ENCODE measurements around the gene TIAM2. TPM values are rescaled to one million over a fixed set of nuclear protein-coding genes. Genes with fewer than 3 reads are reported as not detected.
A peak's percentile ranks its signal among the peaks of the same experiment; 100 is the strongest.

Gene TIAM2
- total RNA-seq (ENCODE audit: unreplicated experiment): 21.1 TPM
- long read RNA-seq, partial matches to known transcripts: 0 of 2 reads
- long read RNA-seq, other reads (novel, unspliced or antisense): 2 of 2 reads

- Mint-ChIP-seq H3K4me1 (ENCODE audit: unreplicated experiment) (peaks cover 10% of the 10 kb centered on the region), H3K27me3 (ENCODE audit: unreplicated experiment) (peaks cover 8% of the 10 kb centered on the region), H3K27ac (ENCODE audit: unreplicated experiment) (no peak within 1 kb of the TSS), H3K9me3 (ENCODE audit: unreplicated experiment) (no peaks in the 10 kb centered on the region), H3K4me3 (ENCODE audit: unreplicated experiment) (peak within 1 kb of the TSS; percentile 88), H3K36me3 (ENCODE audit: low read depth, unreplicated experiment) (no peaks in the 10 kb centered on the region)
- DNase-seq (ENCODE audit: low spot score): peak; percentile 45
- no peak for TF ChIP-seq CTCF (IDR thresholded peaks at IDR 0.05; ENCODE audit: unreplicated experiment)
These were observed at the start of gene TIAM2 for GRCh38 chr6:154995254-154996015. TSS of gene TIAM2 (plus strand) at chr6:154995315. CDS start at chr6:155129224, 133,909 bp downstream.

DNA sequence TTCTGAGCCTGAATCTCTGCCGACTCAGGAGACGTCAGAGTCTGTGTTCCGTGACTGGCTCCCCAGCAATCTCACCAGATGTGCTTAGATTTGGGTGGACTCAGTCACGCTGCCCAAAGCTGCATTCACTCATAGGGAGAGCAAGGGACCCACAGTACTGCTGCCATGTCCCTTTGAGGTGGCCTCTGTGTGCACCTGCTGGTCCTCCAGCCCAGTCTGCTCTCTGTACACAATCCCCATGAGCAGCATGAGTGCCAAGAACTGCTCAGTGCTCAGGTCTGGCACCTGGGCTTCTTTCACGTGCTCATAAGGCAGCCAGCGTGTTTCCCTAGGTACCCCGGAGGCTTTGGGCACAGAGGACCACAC lies 44.2 kb upstream of the TIAM2 start:
- no peak for DNase-seq (ENCODE audit: low spot score)
- Mint-ChIP-seq H3K4me3 (ENCODE audit: unreplicated experiment) (no peak overlapping the region), H3K27me3 (ENCODE audit: unreplicated experiment) (peaks cover 11% of the 10 kb centered on the region), H3K4me1 (ENCODE audit: unreplicated experiment) (peaks cover 14% of the 10 kb centered on the region), H3K36me3 (ENCODE audit: low read depth, unreplicated experiment) (peaks cover 9% of the 10 kb centered on the region), H3K27ac (ENCODE audit: unreplicated experiment) (no peak overlapping the region), H3K9me3 (ENCODE audit: unreplicated experiment) (no peaks in the 10 kb centered on the region)
- no peak for TF ChIP-seq CTCF (IDR thresholded peaks at IDR 0.05; ENCODE audit: unreplicated experiment)

- peak overlapping the region; percentile 82 for H3K27ac Mint-ChIP-seq (ENCODE audit: unreplicated experiment)
- TF ChIP-seq CTCF (IDR thresholded peaks at IDR 0.05; ENCODE audit: unreplicated experiment): no peak
- no peaks in the 10 kb centered on the region for H3K9me3 Mint-ChIP-seq (ENCODE audit: unreplicated experiment)
- peaks cover 14% of the 10 kb centered on the region for H3K4me1 Mint-ChIP-seq (ENCODE audit: unreplicated experiment)
- no peak for DNase-seq (ENCODE audit: low spot score)
- H3K36me3 Mint-ChIP-seq (ENCODE audit: low read depth, unreplicated experiment): peaks cover 9% of the 10 kb centered on the region
- H3K27me3 Mint-ChIP-seq (ENCODE audit: unreplicated experiment): peaks cover 11% of the 10 kb centered on the region
- H3K4me3 Mint-ChIP-seq (ENCODE audit: unreplicated experiment): peak overlapping the region; percentile 56
These were observed 43.5 kb upstream of the TIAM2 start for GRCh38 chr6:154951345-154952200.

DNA sequence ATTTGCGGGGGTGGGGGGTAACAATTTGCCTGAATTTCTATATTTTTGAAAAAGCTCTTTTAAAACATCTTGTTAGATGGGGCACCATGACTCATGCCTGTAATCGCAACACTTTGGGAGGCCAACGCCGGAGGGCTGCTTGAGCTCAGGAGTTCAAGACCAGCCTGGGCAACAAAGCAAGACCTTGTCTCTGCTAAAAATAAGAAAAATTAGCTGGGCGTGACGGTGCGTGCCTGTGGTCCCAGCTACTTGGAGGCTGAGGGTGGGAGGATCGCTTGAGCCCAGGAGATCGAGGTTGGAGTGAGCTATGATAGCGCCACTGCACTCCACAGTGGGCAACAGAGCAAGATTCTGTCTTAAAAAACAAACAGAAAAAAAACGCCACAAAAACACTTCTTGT lies 41.5 kb upstream of the TIAM2 start:
- Mint-ChIP-seq H3K4me3 (ENCODE audit: unreplicated experiment) (no peak overlapping the region), H3K36me3 (ENCODE audit: low read depth, unreplicated experiment) (peaks cover 9% of the 10 kb centered on the region), H3K27ac (ENCODE audit: unreplicated experiment) (no peak overlapping the region), H3K4me1 (ENCODE audit: unreplicated experiment) (peaks cover 16% of the 10 kb centered on the region), H3K27me3 (ENCODE audit: unreplicated experiment) (peaks cover 13% of the 10 kb centered on the region), H3K9me3 (ENCODE audit: unreplicated experiment) (no peaks in the 10 kb centered on the region)
- no peak for TF ChIP-seq CTCF (IDR thresholded peaks at IDR 0.05; ENCODE audit: unreplicated experiment)
- no peak for DNase-seq (ENCODE audit: low spot score)

Measured in endothelial cell (in vitro differentiated cells).